Stimulated activated effector memory CD8-positive, alpha-beta T cell treated with anti-CD3 and anti-CD28 coated beads, Interleukin-12 subunit alpha, Interleukin-12 subunit beta, amount 100 ng/mL, for 72 hours (primary cell): Measurements from ENCODE around the gene POMT1.

Source experiments
- ATAC-seq: fragments of 150-1000 bp; cut with Tn5 transposase; 2 replicates; pipeline ENCODE4 v1.10.0; 2021
- DNase-seq, 2 donors: peaks; one replicate each; pipeline ENCODE4 v3.0.0; 2021 to 2022; ENCODE audit warnings: low spot score in 2 of 2
- H3K27ac Mint-ChIP-seq: one replicate; pipeline ENCODE4 v1.8.0; 2022; ENCODE audit warnings: mild to moderate bottlenecking, mixed read lengths
- H3K36me3 Mint-ChIP-seq: one replicate; pipeline ENCODE4 v1.8.0; 2022; ENCODE audit warnings: mild to moderate bottlenecking, mixed read lengths
- H3K4me1 Mint-ChIP-seq: one replicate; pipeline ENCODE4 v1.8.0; 2022; ENCODE audit warnings: mixed read lengths
- H3K4me3 Mint-ChIP-seq: one replicate; pipeline ENCODE4 v1.8.0; 2022; ENCODE audit warnings: mild to moderate bottlenecking, mixed read lengths
- H3K9me3 Mint-ChIP-seq: one replicate; pipeline ENCODE4 v1.8.0; 2022; ENCODE audit warnings: mixed read lengths

POMT1 gene

DNA sequence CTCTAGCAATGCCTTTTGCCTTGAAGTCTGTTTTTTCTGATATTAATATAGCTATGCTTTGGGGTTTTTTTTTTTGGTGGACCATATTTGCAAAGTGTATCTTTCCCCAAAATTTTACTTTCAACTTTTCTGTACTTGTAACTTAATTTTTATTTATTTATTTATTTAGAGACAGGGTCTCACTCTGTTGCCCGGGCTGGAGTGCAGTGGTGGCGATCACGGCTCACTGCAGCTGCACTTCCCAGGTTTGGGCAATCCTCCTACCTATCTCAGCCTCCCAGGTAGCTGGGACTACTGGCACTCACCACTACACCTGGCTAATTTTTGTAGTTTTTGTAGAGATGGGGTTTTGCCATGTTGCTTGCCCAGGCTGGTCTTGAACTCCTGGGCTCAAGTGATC is 63.4 kb downstream of the POMT1 start:
- no peak overlapping the region for H3K27ac Mint-ChIP-seq
- no peaks in the 10 kb centered on the region for H3K4me1 Mint-ChIP-seq
- H3K4me3 Mint-ChIP-seq: no peak overlapping the region
- no peaks in the 10 kb centered on the region for H3K9me3 Mint-ChIP-seq
- no peak for ATAC-seq
- peaks cover 49% of the 10 kb centered on the region for H3K36me3 Mint-ChIP-seq
- DNase-seq: no peak

DNA sequence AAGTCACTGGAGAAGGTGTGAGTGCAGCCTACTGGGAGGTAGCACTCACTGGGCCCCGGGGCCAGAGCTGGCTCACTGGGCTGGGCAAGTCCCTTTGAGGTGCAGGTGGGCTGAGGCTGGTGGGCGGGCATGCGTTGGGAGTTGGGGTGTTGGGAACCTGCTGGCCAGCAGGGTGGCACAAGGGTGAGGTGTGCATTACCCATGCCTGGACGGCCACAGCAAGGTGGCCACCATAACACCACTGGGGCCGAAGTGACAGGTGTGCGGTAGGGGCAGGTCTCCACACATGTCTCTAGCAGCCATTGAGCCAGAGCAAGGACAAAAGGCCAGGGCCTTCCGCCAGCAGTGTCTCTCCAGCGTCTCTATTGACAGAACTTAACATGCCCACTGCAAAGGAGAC is 65.2 kb downstream of the POMT1 start:
- H3K36me3 Mint-ChIP-seq: peaks cover 66% of the 10 kb centered on the region
- no peaks in the 10 kb centered on the region for H3K4me1 Mint-ChIP-seq
- no peak overlapping the region for H3K4me3 Mint-ChIP-seq
- no peak for DNase-seq
- H3K9me3 Mint-ChIP-seq: no peaks in the 10 kb centered on the region
- H3K27ac Mint-ChIP-seq: no peak overlapping the region
- ATAC-seq: peak; percentile 46
